GM18870 (cell line): ENCODE measurements around the gene ENSA.
A peak's percentile ranks its signal among the peaks of the same experiment; 100 is the strongest.
"Not testable (repeated sequence)": the region's sequence is repeated elsewhere in the genome, so short reads cannot be mapped to it uniquely, and the experiment has no call there.

Experiments
- ATAC-seq: cut with Tn5 transposase; IDR thresholded peaks from one replicate; pipeline ENCODE4 v1.9.1; 2021; ENCODE audit warnings: moderate library complexity; ENCODE audit not compliant: unreplicated experiment

Gene ENSA

GRCh38 chr1:150581962-150582361 lies 47.5 kb downstream of the ENSA start:
- ATAC-seq: not testable (repeated sequence)

- ATAC-seq: not testable (repeated sequence)
Measured at GRCh38 chr1:150581437-150581836, 48.0 kb downstream of the ENSA start.

- not testable (repeated sequence) for ATAC-seq
Measured at GRCh38 chr1:150580966-150581365, 48.4 kb downstream of the ENSA start.

- ATAC-seq: peak; percentile 4
Measured at GRCh38 chr1:150579945-150580642, 49.3 kb downstream of the ENSA start.

GRCh38 chr1:150579110-150579944 lies 50.1 kb downstream of the ENSA start, which contains the start of gene MCL1:
MCL1 (minus strand) TSS chr1:150579610; CDS start chr1:150579530, 80 bp downstream.
- peak; percentile 79 for ATAC-seq

GRCh38 chr1:150578272-150579109 lies 50.9 kb downstream of the ENSA start:
- ATAC-seq: no peak

GRCh38 chr1:150577557-150578271 lies 51.7 kb downstream of the ENSA start:
- no peak for ATAC-seq

- ATAC-seq: no peak
Measured at GRCh38 chr1:150576794-150577556, 52.4 kb downstream of the ENSA start.

- ATAC-seq: no peak
Measured at GRCh38 chr1:150576367-150576711, 53.1 kb downstream of the ENSA start.

- ATAC-seq: no peak
Measured at GRCh38 chr1:150575518-150576366, 53.7 kb downstream of the ENSA start.

- ATAC-seq: no peak
Measured at GRCh38 chr1:150575072-150575489, 54.3 kb downstream of the ENSA start.

- ATAC-seq: no peak
Measured at GRCh38 chr1:150574260-150575071, 54.9 kb downstream of the ENSA start.

- ATAC-seq: not testable (repeated sequence)
Measured at GRCh38 chr1:150573648-150574071, 55.8 kb downstream of the ENSA start.

- ATAC-seq: no peak
Measured at GRCh38 chr1:150572918-150573647, 56.3 kb downstream of the ENSA start.
